OCI-M2 (cell line): ENCODE data around the gene PTCH2.

Source experiments
- DNase-seq: peaks from one replicate; lab custom pipeline; 2025; ENCODE audit not compliant: unreplicated experiment; lab: John Stamatoyannopoulos, UW

PTCH2 gene

DNA sequence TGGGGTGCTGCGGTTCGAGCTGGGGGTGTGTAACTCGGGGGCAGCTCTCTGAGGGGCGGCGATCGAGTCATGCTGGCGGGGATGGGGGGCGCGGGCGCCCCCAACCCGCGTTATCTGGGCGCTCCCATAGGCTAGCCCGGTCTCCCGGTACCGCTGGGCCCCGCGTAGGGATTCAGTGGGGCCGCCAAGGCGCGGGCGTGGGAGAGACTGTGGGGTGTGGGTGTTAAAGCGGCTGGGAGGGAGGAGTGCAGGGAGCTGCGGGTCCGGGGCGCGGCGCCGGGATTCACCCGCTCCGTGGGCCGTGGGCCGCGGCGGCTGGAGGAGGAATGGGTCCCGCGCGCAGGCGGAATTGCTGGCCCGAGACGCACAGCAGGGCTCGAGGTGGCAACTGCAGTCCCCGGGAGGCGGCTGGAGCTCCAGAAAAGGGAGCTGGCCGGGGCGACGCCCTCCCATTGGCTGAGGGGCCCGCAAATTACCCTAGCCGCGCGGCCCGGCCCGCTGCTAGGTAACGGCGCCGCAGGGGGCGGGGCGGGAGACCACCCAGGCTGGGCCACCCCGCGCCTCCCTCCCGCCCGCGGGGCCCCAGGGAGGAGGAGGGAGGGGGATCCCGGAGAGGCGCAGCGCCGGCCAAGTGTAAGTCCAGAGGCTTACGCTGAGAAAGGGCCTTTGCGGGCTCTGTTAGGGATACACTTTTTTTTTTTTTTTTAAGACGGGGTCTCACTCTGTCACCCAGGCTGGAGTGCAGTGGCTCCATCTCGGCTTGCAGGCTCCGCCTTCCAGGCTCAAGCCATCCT is at the start of gene PTCH2:
Gene PTCH2 (minus strand): TSS at position 392 of the 794 bp plus-strand sequence. CDS start 321 bp downstream, at position 71.
- DNase-seq: no peak

GRCh38 chr1:44890007-44890406 is 47.0 kb upstream of the PTCH2 start:
- DNase-seq: no peak

GRCh38 chr1:44885406-44885805 is 42.4 kb upstream of the PTCH2 start:
- no peak for DNase-seq

GRCh38 chr1:44884746-44885145 is 41.7 kb upstream of the PTCH2 start:
- no peak for DNase-seq

DNA sequence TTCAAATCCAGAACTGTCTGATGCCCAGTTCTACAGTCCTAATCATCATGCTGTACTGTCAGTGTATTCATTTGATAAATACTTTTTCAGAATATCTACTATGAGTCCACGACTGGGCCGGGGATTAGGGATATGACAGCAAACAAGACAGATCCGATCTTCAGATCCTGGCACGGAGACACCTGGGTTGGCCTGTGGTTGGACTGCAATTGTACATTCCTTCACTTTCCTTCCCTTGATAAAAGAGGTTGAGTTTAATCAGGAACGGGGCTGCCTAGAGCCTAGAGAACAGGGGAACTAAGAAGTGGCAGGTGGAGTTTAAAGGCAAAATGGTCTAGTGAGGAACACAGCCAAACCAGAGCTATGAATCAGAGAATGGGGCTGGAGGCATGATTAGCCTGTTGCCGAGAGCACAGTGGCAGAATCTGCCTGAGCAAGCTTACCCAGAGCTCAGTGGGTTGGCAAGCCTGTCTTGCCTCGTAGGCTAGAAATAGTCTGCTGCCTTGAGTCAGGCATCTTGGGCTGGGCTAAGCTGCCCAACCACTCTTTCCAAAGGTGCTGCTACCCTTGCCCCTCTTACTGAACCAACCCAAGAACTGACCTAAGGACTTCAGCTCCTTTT is 38.1 kb upstream of the PTCH2 start:
- DNase-seq: no peak

DNA sequence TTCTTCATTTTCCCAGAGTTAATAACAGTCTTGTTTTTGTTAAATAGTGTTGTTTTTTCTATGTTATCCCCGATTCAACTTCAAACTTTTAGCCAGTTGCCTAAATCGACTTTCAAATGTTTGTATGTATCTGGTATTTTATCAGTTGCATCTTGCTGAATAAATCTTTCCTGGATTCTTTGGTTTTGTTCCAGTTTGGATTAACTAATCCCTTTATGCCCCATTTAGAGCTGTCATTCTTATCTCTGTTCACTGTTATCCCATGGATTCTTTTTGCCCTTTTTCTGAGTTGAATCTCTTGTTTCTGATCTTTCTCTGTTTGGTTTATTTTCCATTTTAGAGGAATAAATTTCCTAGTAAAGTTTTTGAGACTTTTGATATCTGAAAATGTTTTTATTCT is 31.1 kb upstream of the PTCH2 start:
- no peak for DNase-seq

DNA sequence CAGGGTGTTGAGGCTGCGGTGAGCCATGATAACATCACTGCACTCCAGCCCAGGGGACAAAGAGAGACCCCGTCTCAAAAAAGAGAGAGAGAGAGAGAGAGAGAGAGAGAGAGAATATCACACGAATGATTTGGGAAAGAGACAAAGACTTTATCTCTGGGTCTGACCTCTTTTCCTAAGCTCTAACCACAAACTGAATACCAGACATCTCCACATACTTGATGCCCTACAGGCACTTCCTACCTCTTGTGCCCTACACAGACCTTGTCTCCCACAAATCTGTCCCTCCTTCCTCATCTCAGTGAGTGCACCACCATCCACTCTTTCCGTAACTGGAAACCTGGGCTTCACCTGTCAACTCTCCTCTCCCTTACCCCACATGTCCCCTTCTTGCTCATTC is 27.0 kb upstream of the PTCH2 start:
- no peak for DNase-seq

DNA sequence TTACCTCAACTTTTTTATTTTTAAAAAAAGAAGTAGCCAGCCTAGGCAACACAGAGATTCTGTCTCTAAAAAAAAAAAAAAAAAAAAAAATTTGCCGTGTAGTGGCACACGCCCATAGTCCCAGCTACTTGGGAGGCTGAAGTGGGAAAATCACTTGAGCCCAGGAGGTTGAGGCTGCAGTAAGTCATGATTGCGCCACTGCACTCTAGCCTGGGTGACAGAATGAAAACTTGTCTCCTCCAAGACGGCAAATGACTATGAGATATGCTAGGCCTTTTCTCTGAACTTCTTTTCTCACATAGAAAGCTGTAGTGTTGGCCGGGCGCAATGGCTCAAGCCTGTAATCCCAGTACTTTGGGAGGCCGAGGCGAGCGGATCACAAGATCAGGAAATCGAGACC is 24.7 kb upstream of the PTCH2 start:
- DNase-seq: no peak

- no peak for DNase-seq
Measured at GRCh38 chr1:44862829-44863401, 19.9 kb upstream of the PTCH2 start.

DNA sequence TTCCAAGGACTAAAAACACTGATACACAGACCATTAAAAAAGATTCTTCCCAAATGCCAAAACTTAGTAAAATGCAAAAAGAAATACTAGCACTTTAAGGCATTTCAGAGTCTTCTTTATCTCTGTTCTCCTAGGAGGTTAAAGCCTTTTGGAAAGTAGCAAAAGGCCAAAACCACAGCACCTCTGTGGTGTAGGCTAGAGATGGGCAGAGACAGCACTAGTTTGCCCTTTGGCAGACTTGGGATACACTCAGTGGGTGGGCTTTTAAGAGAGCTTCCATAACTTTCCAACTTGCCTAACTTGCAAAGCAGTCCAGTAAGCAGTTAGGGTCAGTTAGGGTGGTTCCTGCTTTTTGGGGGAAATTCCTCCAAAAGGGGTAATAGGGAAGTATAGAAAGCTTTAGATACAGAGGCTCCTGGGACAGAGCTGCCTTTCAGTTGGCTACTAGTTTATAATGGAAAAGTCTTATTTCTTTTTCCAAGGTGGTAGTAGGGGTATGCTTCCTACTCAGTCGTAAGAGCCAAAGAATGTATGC is 17.9 kb upstream of the PTCH2 start:
- DNase-seq: no peak

DNA sequence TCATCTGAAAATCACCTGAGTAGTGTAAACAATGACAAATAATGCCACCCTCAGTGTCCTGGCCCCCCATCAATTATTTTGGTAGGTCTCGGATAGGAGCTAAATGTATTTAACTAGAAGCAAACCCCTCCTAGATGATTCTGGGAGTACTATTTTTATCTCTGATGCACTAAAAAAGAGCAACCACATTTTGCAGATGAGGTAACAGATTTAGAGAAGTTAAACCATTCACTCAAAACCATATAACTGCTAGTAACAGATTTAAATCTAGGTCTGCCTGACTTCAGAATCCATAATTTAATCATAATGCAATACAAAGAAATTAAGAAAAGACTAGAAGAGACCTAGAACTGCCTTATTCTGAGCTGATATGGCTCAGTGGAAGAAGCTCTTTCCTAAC is 17.3 kb upstream of the PTCH2 start:
- DNase-seq: no peak

GRCh38 chr1:44857446-44857845 is 14.4 kb upstream of the PTCH2 start:
- no peak for DNase-seq

DNA sequence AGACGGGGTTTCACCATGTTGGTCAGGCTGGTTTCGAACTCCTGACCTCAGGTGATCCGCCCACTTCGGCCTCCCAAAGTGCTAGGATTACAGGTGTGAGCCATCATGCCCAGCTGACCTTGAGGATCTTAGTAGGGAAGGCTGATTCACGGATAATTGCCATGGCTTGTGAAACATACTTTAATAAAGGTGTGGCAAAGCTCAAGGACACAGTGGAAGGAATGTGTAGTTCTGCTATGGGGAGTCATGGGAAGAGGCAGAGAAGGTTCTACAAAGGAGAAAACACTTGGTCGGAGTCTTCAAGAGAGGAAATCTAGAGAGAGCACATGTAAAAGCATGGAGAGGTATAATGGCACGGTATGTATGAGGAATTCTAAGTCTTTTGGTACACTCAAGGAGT is 12.7 kb upstream of the PTCH2 start:
- no peak for DNase-seq

DNA sequence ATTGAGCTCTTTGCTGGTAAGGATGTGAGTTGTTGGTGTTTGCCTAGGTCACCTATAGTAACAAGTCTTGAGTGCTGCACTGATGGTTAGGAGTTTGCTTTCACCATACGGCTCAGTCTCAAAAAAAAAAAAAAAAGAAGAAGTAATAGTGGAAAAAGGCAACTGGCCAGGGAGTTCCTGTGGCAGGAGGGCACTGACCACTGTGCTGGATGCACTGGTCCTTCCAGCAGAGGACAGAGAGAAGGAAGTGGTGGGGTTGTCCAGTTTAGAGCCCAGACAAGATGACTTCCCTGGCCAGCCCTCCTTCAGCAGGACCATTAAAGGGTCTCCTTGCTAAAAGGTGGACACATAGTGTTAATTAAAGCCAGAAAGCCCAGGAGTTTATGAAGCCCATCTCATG is 11.9 kb upstream of the PTCH2 start:
- DNase-seq: no peak

- DNase-seq: no peak
Measured at GRCh38 chr1:44853201-44853600, 10.1 kb upstream of the PTCH2 start.

- no peak for DNase-seq
Measured at GRCh38 chr1:44851308-44851707, 8.3 kb upstream of the PTCH2 start.

DNA sequence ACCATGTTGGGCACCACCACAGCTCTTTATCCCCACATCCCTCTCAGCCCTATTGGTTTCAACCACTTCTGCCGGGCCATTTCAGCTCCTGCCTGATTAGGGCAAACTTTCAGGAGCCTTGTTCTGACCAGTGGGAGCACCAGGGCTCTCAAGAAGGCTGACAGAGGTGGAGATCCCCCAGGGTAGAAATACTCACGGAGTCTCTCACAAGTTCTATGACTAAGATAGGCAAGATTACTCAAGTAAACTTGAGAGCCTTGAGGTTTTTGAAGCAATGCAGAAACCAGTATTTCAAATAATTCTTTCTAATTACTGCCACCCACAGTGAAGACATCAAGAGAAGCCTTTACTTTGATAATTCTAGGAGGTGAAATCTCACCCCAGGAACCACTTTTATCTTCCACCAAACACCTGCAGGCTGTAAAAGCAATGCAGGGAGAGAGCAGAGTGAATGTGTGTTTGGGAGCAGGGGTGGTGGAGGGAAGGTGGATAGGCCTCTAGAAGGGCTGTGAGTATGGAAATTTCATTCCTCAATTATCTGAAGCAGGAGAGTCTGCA is 6.6 kb upstream of the PTCH2 start:
- no peak for DNase-seq

GRCh38 chr1:44848456-44849181 is 5.6 kb upstream of the PTCH2 start:
- DNase-seq: no peak

DNA sequence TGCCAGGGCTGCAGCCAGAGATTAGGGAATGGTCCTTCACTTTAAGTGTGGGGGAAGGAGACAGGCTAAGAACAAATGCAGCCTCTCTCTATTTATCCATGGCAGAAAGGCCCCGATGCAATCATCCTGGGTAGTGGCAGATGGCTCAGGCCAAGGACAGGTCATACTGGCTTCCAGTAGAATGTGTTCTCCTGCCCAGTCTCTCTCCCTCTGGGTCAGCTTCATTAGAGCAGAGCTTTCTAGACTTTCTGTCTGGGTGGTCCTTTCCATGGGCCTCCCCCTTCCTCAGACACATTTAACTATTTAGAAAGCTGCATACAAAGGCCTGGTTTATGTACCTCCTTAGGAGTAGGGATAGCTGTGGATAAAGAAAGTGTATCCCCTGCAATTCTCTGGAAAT is 4.8 kb upstream of the PTCH2 start:
- DNase-seq: no peak

DNA sequence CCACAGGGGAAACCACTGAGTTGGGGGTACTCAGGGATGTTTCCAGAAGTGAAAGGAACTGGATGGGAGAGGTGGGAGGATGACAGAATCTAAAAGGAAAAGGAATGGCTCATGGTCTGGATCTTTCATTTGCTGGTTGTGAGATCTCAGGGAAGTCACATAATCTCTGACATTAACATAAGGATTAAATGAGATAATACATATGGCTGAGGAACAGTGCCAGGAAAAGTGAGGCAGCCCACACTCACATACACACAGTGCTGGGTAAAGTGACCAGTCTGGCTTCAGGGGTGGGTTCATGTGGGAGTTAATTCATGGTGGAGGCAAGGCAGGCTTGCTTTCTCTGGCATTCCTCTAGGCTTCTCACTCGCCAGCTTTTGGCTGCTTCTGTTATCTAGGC is 3.9 kb upstream of the PTCH2 start:
- DNase-seq: no peak

DNA sequence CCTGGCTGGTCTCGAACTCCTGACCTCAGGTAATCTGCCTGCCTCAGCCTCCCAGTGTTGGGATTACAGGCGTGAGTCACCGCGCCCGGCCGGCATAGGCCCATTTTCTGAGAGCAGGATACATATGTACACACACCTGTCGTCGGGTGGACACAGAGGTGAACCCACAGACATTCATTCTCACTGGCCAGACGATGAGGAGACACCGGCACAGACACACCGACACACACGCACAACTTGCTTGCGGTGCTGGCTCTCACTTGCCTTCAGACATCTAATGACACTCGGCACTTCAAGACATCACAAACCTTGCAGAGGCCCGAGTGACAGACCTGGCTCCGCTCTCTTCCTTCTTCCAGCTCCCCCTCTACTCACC is 579 bp downstream of the PTCH2 start:
- DNase-seq: no peak
